UCSD-AML1 (cell line): ENCODE results near the gene CNTNAP5.

Experiments
- DNase-seq: peaks from one replicate; lab custom pipeline; 2025; ENCODE audit not compliant: unreplicated experiment; lab: John Stamatoyannopoulos, UW

CNTNAP5 gene

GRCh38 chr2:124053796-124054195 lies 28.7 kb downstream of the CNTNAP5 start:
- no peak for DNase-seq

GRCh38 chr2:124063596-124063995 lies 38.5 kb downstream of the CNTNAP5 start:
- no peak for DNase-seq

DNA sequence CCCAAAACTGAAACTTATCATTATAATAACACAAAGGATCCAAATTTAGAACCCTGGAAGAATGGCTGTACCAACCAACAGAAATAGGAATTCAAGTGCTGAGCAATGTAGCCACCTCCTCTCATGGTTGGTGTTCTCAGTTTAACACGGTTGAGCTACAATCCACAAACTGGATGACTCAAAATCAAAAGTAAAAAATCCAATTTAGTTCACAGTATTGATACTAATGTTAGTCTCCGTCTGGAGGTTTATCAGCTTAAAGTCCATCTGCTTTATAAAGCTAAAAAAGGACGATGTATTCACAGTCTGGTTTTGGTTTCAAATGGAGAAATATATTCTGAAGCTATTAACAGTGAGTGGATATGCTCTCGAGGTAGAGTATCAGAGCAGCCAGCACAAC lies 40.5 kb downstream of the CNTNAP5 start:
- DNase-seq = no peak

DNA sequence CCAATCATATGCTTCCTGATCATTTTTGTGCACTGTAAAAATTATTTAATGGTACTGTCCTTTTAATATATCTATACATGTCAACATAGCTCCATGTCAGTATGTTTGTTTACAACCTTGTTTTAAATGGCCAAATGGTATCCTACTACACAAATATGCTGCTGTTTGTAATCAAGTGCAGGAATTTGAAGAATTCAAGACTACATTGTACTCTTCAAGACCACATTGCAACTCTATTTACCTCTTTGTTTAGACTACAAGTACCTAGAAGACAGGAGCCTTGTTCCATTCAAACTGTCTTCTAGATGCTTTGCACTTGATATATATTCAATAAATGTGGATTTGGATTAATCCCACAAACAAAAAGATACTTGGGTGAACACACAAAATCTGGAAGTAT lies 41.7 kb downstream of the CNTNAP5 start:
- no peak for DNase-seq

- no peak for DNase-seq
Measured at GRCh38 chr2:124079045-124079444, 54.0 kb downstream of the CNTNAP5 start.

GRCh38 chr2:124080281-124081153 lies 55.4 kb downstream of the CNTNAP5 start:
- no peak for DNase-seq

DNA sequence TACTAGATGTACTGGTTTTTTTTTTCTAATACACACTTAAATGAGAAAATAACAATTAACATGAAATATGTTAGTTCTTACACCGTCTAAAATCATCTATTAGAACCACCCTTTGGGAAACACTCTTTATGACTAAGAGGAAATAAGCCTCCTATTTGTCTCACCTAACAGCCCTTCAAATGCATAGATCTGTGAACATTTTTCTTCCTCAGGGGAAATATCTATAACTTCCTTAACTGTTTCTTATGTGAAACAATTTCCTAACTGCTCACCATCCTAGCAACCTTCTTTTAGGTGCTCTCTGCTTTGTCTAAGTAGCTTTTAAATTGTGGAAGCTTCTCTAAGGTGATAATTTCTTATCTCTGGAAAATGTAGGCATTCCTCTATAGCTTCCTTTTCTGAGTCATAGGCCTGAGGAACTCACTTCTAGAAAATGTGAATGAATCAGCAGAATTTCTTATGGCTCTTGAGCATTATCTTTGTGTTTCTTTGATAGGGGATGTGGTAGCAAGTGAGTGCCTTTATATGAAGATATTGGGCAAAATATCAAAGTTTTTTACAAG lies 56.1 kb downstream of the CNTNAP5 start:
- no peak for DNase-seq

DNA sequence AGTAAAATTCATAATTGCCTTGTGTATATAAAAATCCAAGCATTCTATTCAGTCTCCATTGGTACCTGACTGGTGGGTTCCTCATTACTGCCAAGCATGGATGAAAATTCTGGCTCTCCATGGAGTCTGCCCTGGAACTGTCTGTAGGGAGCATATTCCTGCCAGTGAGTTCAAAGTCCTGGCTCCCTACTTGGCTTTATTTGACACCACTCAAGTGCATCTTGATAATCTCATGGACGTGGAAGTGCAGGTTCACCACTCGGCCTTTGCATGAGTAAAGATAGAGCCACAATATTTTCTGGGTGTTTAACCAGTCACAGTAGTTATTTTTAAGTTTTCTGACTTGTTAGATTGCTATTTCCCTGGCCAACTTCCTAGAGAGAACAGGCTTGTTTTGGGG lies 63.5 kb downstream of the CNTNAP5 start:
- no peak for DNase-seq

GRCh38 chr2:124091721-124092120 lies 66.6 kb downstream of the CNTNAP5 start:
- no peak for DNase-seq

DNA sequence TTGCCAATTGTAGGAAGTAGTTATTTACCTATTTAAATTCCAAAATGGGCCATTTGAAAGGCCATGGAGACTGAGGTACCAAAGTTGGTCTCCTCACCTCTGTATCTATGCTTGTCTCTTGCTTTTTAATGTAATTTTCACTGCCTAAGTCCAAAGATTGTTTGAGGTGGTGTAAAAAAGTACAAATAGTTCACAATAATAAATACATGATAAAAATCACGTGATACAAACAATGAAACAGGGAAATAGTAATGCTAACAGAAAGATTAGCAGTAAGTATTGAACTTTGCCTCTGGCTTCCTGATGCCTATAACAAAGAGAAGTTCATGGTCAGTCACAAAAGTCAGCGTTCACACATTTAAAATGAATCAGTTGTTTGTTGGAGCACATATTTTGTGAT lies 67.6 kb downstream of the CNTNAP5 start:
- no peak for DNase-seq

GRCh38 chr2:124104914-124105313 lies 79.8 kb downstream of the CNTNAP5 start:
- DNase-seq = no peak

- no peak for DNase-seq
Measured at GRCh38 chr2:124112206-124112605, 87.1 kb downstream of the CNTNAP5 start.

GRCh38 chr2:124112966-124113365 lies 87.9 kb downstream of the CNTNAP5 start:
- DNase-seq = no peak

DNA sequence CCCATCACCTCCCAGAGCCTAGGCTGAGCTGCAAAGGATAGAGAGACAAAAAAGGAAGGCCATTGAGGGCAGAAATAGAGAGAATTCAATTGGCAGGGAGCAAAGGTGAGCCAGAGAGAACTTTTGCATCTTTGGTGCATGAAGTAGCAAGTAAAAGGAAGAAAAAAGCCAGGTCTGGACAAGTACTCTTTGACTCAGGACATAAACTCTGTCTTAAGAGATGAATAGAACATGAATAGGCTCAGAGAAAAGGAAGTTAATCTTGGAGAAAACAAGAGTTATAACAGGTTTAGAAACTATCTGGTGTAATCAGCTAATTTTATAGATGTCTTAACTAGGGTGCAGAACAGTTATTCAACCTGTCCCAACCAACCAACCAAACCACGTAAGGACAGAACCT lies 95.2 kb downstream of the CNTNAP5 start:
- no peak for DNase-seq

GRCh38 chr2:124121106-124121505 lies 96.0 kb downstream of the CNTNAP5 start:
- DNase-seq = no peak

DNA sequence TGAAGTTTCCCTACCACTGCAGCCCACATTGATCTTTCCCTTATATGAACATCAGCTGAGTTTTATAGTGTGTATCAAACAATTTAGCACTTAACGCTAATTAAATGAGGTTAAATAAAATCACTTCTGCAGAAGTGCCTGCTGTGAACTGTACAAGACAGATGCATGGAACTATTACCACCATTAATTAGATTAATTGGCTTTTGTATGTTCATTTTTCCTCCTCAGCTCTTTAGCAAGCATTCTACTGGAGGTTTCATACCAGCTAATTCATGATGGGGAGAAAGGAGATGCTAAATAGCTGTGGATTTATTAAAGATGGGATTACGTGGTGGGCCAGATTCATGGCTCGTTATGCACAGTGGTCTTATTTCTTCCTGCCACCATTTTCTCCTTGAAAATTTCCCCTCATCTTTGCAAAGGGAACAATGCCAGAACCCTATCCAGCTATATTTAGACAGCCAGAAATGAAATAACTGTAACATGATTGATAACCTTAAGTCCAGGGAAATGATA lies 96.7 kb downstream of the CNTNAP5 start:
- DNase-seq = no peak

DNA sequence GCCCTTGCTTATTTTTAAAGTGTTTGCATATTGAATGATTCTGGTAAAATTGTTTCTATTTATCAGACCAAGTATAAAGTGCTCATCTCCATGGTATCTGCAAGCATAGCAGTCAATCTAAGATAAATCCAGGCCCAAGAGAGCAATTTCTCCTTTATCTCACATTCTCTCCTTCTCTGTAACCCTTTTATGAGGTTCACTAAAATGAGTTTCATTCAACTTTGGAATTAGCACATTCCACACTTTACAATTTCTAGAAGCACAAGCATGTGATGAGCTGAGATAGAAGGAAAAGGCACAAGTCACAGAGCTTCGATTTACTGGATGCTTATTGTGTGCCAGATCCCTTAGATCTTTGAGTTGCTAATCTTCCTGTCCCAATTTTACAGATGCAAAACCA lies 97.3 kb downstream of the CNTNAP5 start:
- no peak for DNase-seq

DNA sequence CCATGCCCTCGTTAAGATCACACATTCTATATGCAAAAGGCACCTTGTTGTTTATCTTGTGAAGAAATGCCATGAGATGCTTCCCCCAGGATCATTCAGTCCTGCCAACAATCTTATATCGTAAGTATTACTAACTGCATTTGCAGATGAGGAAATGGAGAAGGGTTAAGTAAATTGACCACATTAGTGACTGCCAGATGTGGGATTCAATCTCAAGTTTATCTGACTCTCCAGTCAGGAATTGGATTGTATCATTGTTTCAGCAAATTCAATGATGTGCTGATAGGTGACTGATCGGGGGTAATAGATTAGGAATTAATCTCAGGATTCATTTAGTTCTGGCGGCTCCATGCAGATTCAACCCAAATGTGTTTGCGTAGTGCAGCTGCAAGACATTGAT lies 106.2 kb downstream of the CNTNAP5 start:
- DNase-seq = no peak

DNA sequence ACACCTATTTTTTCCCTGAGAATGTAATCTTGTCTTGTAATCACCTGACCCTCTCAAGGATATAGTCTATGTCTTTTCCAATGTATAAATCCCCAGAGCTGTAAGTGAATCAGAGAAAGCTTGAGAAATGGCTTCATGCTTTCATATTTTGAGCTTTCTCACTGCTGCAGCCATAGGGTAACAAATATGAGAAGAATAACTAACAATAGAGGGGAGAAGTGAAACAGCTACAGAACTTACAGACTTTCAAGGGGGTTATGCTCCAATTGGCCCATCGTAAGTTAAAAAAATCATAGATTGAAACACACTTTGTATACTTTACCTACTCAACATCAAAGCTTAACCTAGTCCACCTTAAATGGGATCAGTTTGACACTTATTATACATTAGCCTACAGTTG lies 111.0 kb downstream of the CNTNAP5 start:
- no peak for DNase-seq

DNA sequence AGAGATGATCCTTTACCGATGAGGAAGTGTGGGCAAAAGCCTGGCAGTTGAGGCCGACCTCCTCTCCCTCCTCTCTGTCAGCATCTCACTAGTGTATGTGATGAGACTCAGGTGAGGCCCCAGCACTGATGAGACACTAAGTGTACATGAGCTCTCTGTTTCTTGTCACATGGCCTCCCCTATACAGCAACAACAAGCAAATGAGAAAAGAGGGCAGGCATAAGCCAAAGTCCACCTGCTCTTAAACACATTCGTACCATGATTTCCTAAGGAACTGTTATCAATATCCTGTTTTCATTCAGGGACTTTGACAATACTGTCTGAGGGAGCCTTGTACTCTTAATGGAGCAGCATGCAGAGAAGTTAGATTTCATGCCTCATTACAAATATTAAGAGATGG lies 113.0 kb downstream of the CNTNAP5 start:
- no peak for DNase-seq

DNA sequence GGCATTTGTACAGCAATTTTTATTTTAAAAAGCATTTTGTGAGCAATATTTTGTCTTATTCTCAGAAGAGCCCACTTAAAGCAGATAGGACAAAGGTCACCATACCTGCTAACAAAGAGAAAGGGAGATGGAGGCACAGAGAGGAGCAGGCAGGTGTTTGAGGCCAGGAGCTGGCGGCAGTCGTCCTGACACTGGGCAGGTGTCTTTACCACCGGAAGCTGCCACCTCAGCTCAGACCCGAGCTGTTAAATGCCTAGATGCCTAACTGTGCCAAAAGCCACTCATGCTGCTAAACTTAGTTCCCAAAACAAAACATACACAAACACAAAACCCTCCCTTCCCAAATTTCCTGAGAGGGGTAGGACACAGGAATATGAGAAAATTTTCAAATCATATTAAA lies 120.9 kb downstream of the CNTNAP5 start:
- DNase-seq = no peak

- DNase-seq = peak; percentile 8
Measured at GRCh38 chr2:124147552-124147951, 122.5 kb downstream of the CNTNAP5 start.

DNA sequence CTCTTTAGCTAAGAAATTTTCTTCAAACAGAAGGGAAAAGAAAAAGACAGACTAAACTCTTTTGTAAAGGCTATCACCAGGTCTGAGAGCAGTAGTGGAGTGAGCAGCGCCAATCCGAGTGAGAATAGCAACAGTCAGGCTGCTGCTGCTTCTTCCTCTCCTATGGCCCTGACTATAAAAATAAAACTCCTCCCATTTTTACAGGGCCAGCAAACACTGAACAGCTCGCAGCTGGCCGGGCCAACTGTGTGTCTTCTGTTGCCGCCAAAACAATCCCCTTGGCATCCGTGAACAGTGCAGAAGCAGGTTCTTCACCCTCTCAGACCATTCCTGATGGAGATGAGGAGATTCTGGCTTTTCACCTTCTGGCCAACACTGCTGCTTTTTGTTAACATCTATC lies 124.5 kb downstream of the CNTNAP5 start:
- DNase-seq = no peak
